ENCODE measurements around the gene RNASEH1.

- no peak for TF ChIP-seq CTCF (IDR thresholded peaks at IDR 0.05)
- TF ChIP-seq POLR2A (IDR thresholded peaks at IDR 0.05), result no peak
These were observed 13.2 kb upstream of the RNASEH1 start for GRCh38 chr2:3571284-3571683.
